DMS 273 (cell line): Measurements from ENCODE around the gene MGRN1.

ENCODE experiments used
- DNase-seq: peaks from one replicate; lab custom pipeline; 2025; ENCODE audit not compliant: unreplicated experiment; lab: John Stamatoyannopoulos, UW

MGRN1 gene

GRCh38 chr16:4603624-4604170 lies 20.9 kb upstream of the MGRN1 start:
- DNase-seq = no peak

- DNase-seq = no peak
Observed at GRCh38 chr16:4604401-4604800, 20.2 kb upstream of the MGRN1 start.

- no peak for DNase-seq
Observed at GRCh38 chr16:4606354-4606753, 18.3 kb upstream of the MGRN1 start.

- DNase-seq = no peak
Observed at GRCh38 chr16:4607841-4608703, 16.6 kb upstream of the MGRN1 start.

- DNase-seq = no peak
Observed at GRCh38 chr16:4608704-4608980, 16.0 kb upstream of the MGRN1 start.

- DNase-seq = no peak
Observed at GRCh38 chr16:4609200-4610010, 15.2 kb upstream of the MGRN1 start.

GRCh38 chr16:4610011-4611005 lies 14.3 kb upstream of the MGRN1 start:
- no peak for DNase-seq

GRCh38 chr16:4611337-4612021 lies 13.1 kb upstream of the MGRN1 start:
- DNase-seq = no peak

- peak; percentile 53 for DNase-seq
Observed at GRCh38 chr16:4612474-4612931, 12.1 kb upstream of the MGRN1 start.

GRCh38 chr16:4612977-4613635 lies 11.5 kb upstream of the MGRN1 start:
- no peak for DNase-seq

- peak; percentile 78 for DNase-seq
Observed at GRCh38 chr16:4613636-4614570, 10.7 kb upstream of the MGRN1 start.

GRCh38 chr16:4614571-4615383 lies 9.8 kb upstream of the MGRN1 start, which contains the start of gene UBALD1:
UBALD1 (minus strand) TSS chr16:4614888; CDS start chr16:4614797, 91 bp downstream.
- peak; percentile 95 for DNase-seq

GRCh38 chr16:4615384-4616046 lies 9.1 kb upstream of the MGRN1 start:
- no peak for DNase-seq

GRCh38 chr16:4616047-4616811 lies 8.4 kb upstream of the MGRN1 start:
- peak; percentile 100 for DNase-seq

- DNase-seq = no peak
Observed at GRCh38 chr16:4617880-4618279, 6.7 kb upstream of the MGRN1 start.
